Thyroid gland (tissue), 4 donors: Measurements from ENCODE around the gene KCNQ2.
A peak's percentile ranks its signal among the peaks of the same experiment; 100 is the strongest.

Experiments
- CTCF ChIP-seq, 6 experiments: fragments of 200-600 bp in 3 of 6; fragments of 450-650 bp in 3 of 6; sonication (generic) in 3 of 6; IDR thresholded peaks; one replicate each; pipeline ENCODE4 v1.5.1; 2016 to 2019; ENCODE audit warnings: antibody characterized with exemption in 6 of 6, mild to moderate bottlenecking in 2 of 6, inconsistent platforms in 1 of 6, moderate library complexity in 1 of 6
- POLR2A ChIP-seq, 2 donors: fragments of 450-650 bp; IDR thresholded peaks; one replicate each; pipeline ENCODE4 v1.6.1; 2017; ENCODE audit warnings: antibody characterized with exemption in 2 of 2, mild to moderate bottlenecking in 2 of 2, moderate library complexity in 1 of 2

- TF ChIP-seq CTCF (IDR thresholded peaks at IDR 0.05) (peak in 1 of 6 experiments; percentile 29), POLR2A (IDR thresholded peaks at IDR 0.05) (no peak)
Measured at GRCh38 chr20:63442100-63442493, 30.4 kb downstream of the KCNQ2 start.
